ENCODE measurements around the gene CLDN3.

DNA sequence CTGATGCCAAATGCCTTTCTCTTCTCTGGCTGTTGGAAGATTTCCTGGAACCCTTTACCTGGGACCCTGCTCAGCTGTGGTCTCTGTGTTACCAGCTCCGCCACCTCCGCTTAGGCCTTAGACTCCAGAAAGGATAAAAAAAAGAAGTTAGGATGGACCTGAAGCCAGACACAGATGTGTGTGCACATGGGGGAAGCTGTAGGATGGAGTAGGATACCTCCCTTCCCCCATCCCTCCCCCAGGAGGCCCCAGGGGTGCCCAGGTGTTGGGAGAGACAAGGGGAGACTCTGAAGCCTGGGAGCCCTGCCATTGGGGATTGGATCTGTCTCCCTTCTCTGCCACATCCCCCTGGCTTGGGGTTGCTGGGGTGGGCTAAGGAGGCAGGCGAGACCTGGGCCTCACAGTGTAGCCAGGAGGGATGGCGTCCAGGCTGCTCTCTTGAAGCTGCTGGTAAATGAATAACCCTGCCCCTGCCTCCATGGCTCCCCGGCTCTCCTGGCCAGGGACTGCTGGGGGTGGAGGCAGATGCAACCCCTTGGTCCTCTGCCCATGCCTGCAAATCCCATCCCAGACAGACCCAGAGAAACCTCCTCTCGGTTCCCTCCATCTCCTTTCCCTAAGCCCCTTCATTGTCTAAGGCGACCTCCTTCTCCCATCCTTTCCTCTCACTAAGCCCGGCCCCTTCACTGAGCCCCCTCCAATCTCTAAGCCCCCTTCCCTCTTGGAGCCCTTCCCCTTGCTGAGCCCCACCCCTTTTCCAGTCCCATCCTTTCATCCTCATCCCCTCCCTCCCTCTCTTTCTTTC, 8.0 kb downstream of the CLDN3 start:
- TF ChIP-seq, protein P1, sequence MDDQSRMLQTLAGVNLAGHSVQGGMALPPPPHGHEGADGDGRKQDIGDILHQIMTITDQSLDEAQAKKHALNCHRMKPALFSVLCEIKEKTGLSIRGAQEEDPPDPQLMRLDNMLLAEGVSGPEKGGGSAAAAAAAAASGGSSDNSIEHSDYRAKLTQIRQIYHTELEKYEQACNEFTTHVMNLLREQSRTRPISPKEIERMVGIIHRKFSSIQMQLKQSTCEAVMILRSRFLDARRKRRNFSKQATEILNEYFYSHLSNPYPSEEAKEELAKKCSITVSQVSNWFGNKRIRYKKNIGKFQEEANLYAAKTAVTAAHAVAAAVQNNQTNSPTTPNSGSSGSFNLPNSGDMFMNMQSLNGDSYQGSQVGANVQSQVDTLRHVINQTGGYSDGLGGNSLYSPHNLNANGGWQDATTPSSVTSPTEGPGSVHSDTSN (IDR thresholded peaks at IDR 0.05): no peak
- TF ChIP-seq CTCF (IDR thresholded peaks at IDR 0.05): no peak
- TF ChIP-seq, protein P2, sequence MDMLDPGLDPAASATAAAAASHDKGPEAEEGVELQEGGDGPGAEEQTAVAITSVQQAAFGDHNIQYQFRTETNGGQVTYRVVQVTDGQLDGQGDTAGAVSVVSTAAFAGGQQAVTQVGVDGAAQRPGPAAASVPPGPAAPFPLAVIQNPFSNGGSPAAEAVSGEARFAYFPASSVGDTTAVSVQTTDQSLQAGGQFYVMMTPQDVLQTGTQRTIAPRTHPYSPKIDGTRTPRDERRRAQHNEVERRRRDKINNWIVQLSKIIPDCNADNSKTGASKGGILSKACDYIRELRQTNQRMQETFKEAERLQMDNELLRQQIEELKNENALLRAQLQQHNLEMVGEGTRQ (IDR thresholded peaks at IDR 0.05): no peak
- no peak for TF ChIP-seq NFE2L2 (conservative IDR thresholded peaks at IDR 0.05; ENCODE audit: low read length)
- TF ChIP-seq, protein P3, sequence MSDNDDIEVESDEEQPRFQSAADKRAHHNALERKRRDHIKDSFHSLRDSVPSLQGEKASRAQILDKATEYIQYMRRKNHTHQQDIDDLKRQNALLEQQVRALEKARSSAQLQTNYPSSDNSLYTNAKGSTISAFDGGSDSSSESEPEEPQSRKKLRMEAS (IDR thresholded peaks at IDR 0.05): no peak
- TF ChIP-seq, protein P4, sequence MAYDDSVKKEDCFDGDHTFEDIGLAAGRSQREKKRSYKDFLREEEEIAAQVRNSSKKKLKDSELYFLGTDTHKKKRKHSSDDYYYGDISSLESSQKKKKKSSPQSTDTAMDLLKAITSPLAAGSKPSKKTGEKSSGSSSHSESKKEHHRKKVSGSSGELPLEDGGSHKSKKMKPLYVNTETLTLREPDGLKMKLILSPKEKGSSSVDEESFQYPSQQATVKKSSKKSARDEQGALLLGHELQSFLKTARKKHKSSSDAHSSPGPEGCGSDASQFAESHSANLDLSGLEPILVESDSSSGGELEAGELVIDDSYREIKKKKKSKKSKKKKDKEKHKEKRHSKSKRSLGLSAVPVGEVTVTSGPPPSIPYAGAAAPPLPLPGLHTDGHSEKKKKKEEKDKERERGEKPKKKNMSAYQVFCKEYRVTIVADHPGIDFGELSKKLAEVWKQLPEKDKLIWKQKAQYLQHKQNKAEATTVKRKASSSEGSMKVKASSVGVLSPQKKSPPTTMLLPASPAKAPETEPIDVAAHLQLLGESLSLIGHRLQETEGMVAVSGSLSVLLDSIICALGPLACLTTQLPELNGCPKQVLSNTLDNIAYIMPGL (CRISPR knock-in tag; IDR thresholded peaks at IDR 0.05; ENCODE audit: borderline replicate concordance): no peak
- TF ChIP-seq POLR2A (IDR thresholded peaks at IDR 0.05; ENCODE audit: low read length): no peak
- no peak for TF ChIP-seq RFX5 (IDR thresholded peaks at IDR 0.05)
- no peak for TF ChIP-seq MAFK (IDR thresholded peaks at IDR 0.05; ENCODE audit: partially characterized antibody)
- no peak for TF ChIP-seq SMC3 (IDR thresholded peaks at IDR 0.05)
